ENCODE measurements around the gene TECPR2.
A peak's percentile ranks its signal among the peaks of the same experiment; 100 is the strongest.

The TECPR2 gene

DNA sequence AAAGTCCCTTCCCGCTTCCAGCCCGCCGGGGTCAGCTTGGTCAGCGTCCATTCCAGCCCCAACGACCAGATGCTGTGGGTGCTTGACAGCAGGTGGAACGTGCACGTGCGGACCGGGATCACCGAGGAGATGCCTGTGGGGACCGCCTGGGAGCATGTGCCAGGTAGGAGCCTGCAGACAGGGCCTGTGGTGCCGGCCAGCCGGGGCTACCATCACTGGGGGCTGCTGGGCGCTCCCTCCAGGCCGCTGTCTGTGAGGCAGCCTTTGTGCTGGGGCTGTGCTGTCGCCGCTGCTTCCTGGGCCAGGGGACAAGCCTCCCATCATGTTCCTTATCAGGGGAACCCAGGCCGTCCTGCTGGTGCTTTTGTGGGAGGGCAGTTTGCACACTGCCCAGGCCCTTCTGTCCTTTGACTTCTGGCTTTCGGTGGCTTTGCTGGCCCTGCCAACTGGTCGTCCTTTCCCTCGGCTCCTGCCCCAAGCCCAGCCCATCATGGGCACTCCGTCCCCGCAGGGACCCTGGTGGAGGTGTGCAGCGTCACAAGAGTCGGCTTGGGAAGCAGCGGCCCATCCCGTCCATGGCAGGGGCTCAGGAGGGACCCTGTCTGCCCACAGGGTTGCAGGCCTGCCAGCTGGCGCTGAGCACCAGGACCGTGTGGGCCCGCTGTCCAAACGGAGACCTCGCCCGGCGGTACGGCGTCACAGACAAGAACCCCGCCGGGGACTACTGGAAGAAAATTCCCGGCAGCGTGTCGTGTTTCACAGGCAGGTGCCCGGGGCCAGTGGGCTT is 134.4 kb downstream of the TECPR2 start:
- DNase-seq (ENCODE audit: low spot score): no peak

DNA sequence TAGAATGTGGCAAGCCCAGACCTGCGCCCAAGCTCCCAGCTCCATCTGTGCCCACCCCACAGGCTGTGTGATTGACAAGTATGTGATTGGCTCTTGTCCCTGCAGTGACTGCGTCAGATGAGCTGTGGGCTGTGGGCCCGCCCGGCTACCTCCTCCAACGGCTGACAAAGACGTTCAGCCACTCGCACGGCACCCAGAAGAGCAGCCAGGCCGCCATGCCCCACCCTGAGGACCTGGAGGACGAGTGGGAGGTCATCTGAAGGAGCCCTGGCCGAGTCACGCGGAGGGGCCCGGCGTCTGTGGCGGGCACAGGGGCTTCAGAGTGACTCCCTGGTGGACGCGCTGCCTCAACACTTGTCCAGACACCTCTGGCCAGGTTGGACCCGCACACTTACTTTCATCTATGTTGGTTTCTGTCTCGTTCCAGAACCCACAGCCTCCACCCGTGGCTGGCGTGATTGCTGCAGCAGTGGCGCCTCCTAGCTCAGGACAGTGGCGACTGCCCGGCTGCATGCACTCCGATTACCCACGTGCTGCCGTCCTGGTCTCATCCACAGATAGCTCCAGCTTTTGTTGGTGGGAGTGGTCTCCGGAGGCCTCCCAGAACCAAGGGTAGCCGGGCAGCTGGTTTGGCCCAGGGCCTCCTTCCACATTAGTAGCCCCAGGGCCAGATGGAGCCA is 135.4 kb downstream of the TECPR2 start:
- no peak for DNase-seq (ENCODE audit: low spot score)

GRCh38 chr14:102498678-102499265 is 136.0 kb downstream of the TECPR2 start:
- DNase-seq (ENCODE audit: low spot score): no peak

- DNase-seq (ENCODE audit: low spot score): no peak
Measured at GRCh38 chr14:102499401-102500157, 136.8 kb downstream of the TECPR2 start.

DNA sequence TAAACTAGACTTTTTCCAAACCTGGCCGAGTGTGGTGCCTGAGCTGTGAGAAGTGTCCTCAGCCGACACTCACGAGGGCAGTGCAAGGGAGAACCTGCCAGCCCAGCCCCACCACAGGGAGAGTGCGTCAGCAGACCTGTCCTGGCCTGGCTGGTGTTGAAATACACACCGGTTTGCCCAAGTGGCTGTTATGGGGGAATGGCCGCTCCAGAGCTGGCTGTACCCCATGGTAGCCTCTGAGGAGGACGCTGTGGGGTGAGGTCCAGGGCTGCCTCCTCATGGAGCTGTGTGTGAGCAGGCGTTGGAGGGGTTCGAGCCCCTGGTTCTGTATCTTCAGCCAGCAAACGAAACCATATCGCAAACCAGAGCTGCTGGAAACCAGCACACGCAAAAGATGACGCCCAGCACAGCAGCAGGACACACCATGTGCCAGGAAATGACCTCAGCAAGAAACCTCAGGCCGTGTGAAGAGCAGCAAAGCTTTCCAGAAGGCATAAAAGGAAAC is 137.5 kb downstream of the TECPR2 start:
- DNase-seq (ENCODE audit: low spot score): no peak

GRCh38 chr14:102500713-102501112 is 138.0 kb downstream of the TECPR2 start:
- no peak for DNase-seq (ENCODE audit: low spot score)

GRCh38 chr14:102501751-102502315 is 139.1 kb downstream of the TECPR2 start:
- no peak for DNase-seq (ENCODE audit: low spot score)

GRCh38 chr14:102502571-102502970 is 139.8 kb downstream of the TECPR2 start:
- no peak for DNase-seq (ENCODE audit: low spot score)

DNA sequence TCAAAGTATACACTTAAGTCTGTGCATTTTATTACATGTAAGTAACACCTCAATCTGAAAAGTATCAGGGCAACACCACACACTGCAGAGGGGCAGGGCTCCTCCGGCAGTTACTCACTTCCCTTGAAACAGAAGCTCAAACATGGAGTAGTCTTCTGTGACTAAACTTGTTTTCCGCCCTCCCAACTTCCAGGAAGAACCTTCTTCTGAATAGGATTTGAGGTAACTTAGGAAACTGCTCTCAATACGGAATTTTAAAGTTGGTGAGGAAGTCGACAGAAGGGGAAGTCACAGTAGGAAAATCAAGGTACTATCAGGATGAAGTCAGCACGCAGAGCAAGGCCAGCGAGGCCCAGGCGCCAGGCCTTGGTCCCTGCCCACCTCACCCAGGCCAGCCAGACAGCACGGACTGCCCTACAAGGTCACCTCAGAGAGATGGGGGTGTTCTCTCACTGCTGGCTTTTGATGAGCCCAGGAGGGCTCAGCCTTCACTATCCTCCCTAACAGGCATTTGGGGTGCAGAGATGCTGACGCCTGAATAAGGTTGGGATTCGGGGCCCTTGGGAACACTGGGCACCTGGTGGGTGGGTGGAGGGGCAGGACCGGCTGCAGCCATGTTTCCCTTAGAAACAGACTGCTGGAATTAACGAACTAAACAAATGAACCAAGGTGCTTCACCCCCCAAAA is 141.0 kb downstream of the TECPR2 start:
- no peak for DNase-seq (ENCODE audit: low spot score)

DNA sequence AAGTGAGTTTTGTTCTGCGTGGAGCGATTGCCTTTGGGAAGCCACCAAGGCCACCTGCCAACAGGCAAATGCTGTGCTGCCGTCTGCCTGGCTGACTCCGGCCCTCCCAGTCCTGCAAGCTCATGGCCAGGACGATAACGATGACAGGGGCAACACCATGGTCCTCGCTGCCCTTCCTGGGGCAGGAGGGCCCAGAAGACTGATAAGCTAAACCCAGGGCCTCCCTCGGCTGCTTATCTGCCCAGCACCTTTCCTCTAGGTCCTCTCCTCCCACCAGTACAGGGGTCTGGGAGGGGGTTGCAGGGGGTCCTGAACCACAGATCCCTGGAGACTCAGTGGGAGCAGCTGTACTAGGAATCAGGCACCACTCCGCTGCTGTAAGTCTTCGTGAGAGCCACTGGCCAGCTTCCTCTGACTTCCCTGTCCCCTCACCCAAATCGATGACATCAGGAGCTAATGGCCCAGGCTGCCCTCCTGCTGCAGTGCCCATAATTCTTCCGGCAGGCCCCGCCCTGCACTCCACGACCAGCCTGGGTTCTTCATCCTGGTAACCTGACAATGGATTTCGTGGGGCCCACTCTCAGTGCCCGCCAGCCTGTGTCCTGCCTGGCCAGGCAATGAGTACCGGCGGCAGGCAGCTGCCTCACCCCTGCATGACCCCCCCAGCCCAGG is 141.7 kb downstream of the TECPR2 start:
- DNase-seq (ENCODE audit: low spot score): no peak

GRCh38 chr14:102505000-102505619 is 142.4 kb downstream of the TECPR2 start:
- DNase-seq (ENCODE audit: low spot score): no peak

DNA sequence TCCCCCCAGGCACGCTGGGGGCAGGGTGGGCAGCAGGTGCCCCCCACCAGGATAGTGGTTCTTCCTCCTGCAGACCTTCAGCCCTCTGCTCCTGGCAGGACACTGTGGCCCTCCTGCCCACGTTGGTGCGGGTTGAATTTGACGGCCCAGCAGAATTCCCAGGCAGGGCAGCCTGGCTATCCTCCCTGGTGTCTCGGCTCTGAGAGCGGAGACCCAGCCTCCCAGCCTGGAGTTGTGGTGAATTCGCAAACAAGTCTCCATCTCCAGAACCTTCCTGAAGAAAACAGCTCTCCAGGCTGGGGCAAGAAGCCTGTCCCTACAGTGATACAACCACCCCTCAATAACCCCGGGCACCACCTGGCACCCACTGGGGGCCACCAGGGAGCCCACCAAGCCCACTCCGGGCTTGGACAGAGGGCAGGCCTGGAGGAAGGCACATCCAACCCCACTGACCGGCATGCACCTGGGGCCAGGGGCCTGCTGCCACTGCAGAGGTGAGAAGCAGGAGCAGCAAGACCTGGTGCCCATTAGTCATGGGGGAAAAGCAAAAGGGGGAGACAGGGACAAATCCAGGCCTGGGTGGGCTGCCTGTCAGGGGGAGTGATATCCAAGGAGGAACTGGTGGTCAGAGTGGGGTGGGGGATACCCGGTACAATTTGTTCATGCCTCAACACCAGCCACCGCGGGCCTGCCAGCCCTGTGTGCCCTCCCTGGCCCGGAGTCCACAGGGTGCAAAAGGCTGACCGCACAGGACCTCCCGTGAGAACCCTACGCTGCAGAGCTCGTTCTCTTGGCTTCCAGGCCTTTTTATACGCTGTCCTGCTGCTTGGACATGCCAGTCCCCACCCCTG is 143.3 kb downstream of the TECPR2 start:
- no peak for DNase-seq (ENCODE audit: low spot score)

DNA sequence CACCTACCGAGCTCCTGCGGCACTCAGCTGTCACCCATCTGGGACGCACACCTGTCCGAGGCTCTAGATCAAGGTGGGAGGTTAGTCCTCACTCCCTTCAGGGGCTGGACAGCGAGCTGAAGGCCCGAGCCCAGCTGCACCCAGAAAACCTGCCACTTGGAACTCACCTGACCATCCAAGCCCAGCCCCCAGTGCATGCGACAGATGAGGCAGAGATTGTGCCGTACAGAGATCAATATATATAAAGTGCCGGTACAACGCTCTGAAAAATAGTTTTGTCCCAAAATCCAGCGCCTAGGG is 143.8 kb downstream of the TECPR2 start:
- DNase-seq (ENCODE audit: low spot score): no peak

- no peak for DNase-seq (ENCODE audit: low spot score)
Measured at GRCh38 chr14:102507081-102507856, 144.5 kb downstream of the TECPR2 start.

DNA sequence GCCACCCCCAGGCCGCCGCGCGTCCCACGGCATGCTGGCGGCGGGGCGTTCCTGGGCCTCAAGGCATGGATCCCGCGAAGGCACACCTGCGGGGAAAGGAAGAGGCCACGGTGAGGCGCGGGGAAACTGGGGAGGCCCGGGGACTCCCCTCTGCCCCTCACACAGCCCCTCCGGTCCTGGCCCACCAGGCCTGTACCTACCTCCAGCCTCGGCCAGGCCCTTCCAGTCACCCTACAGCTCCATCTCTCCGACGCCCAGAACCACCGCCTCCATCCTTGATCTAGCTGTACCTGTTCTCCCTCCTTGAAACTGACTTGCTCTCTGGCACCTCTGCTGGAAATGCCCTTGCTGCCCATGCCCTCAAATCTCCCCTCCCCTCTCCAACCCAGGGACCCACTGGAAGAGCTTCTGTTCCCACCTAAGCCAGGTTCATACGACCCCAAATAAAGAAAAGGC is 145.1 kb downstream of the TECPR2 start:
- no peak for DNase-seq (ENCODE audit: low spot score)

GRCh38 chr14:102508410-102508773 is 145.7 kb downstream of the TECPR2 start:
- no peak for DNase-seq (ENCODE audit: low spot score)

- peak; percentile 20 for DNase-seq (ENCODE audit: low spot score)
Measured at GRCh38 chr14:102508774-102509745, 146.3 kb downstream of the TECPR2 start.
